Lower leg skin (tissue), 3 donors: ENCODE measurements around the gene TAF3.
"Not testable (repeated sequence)": the region's sequence is repeated elsewhere in the genome, so short reads cannot be mapped to it uniquely, and the experiment has no call there.

Experiments used
- POLR2A ChIP-seq, 2 donors: fragments of 450-650 bp; IDR thresholded peaks; one replicate each; pipeline ENCODE4 v1.6.1; 2016 to 2017; ENCODE audit warnings: antibody characterized with exemption in 2 of 2, mild to moderate bottlenecking in 1 of 2, moderate library complexity in 1 of 2
- TF ChIP-seq, protein P1 (sequence below), 3 donors: fragments of 450-650 bp; IDR thresholded peaks; one replicate each; pipeline ENCODE4 v1.5.1; 2016; ENCODE audit warnings: antibody characterized with exemption in 3 of 3, mild to moderate bottlenecking in 3 of 3, moderate library complexity in 2 of 3

DNA sequence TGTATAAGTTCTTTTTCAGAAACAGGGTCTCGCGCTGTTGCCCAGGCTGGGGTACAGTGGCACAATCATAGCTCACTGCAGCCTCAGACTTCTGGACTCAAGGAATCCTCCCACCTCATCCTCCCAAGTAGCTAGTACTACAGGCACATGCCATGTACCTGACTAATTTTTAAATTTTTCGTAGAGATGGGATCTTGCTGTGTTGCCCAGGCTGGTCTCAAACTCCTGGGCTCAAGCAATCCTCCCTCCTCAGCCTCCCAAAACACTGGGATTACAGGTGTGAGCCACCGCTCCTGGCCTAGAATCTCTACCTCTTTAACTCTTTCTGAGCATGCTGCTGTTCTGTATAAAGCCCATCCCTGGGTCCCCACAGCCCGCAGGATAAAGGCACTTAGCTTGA, 212.9 kb downstream of the TAF3 start:
- TF ChIP-seq, protein P1, sequence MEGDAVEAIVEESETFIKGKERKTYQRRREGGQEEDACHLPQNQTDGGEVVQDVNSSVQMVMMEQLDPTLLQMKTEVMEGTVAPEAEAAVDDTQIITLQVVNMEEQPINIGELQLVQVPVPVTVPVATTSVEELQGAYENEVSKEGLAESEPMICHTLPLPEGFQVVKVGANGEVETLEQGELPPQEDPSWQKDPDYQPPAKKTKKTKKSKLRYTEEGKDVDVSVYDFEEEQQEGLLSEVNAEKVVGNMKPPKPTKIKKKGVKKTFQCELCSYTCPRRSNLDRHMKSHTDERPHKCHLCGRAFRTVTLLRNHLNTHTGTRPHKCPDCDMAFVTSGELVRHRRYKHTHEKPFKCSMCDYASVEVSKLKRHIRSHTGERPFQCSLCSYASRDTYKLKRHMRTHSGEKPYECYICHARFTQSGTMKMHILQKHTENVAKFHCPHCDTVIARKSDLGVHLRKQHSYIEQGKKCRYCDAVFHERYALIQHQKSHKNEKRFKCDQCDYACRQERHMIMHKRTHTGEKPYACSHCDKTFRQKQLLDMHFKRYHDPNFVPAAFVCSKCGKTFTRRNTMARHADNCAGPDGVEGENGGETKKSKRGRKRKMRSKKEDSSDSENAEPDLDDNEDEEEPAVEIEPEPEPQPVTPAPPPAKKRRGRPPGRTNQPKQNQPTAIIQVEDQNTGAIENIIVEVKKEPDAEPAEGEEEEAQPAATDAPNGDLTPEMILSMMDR (IDR thresholded peaks at IDR 0.05) = not testable (repeated sequence)
- TF ChIP-seq POLR2A (IDR thresholded peaks at IDR 0.05) = not testable (repeated sequence)
